HepG2 (cell line): Measurements from ENCODE around the gene FAM53B. TPM values are rescaled to one million over a fixed set of nuclear protein-coding genes. Genes with fewer than 3 reads are reported as not detected.

Source experiments
- ARNT ChIP-seq: fragments of 450-650 bp; IDR thresholded peaks from 2 replicates; pipeline ENCODE4 v1.6.1; 2017
- CEBPG ChIP-seq: IDR thresholded peaks from 2 replicates; pipeline ENCODE4 v1.6.1; 2016
- FOXA1 ChIP-seq, 2 experiments: fragments of 450-650 bp in 1 of 2; sonication (generic) in 1 of 2; formaldehyde crosslinking in 1 of 2; IDR thresholded peaks; 2 replicates each; pipeline versions ENCODE4 v1.4.0 to v1.6.1; 2016 to 2020; ENCODE audit warnings: missing genetic modification reagents in 1 of 2
- HNF4G ChIP-seq, 2 experiments: sonication (generic) in 1 of 2; formaldehyde crosslinking in 1 of 2; IDR thresholded peaks; 2 replicates each; pipeline versions ENCODE4 v1.4.0 to v1.6.1; 2011 to 2020; ENCODE audit warnings: borderline replicate concordance in 2 of 2, low read depth in 2 of 2, mild to moderate bottlenecking in 2 of 2, low read length in 1 of 2, missing genetic modification reagents in 1 of 2, moderate library complexity in 1 of 2
- KAT7 ChIP-seq: IDR thresholded peaks from 2 replicates; pipeline ENCODE4 v1.6.1; 2018; ENCODE audit warnings: borderline replicate concordance, missing compliant biosample characterization
- KDM1A ChIP-seq: IDR thresholded peaks from 2 replicates; pipeline ENCODE4 v1.6.1; 2016; ENCODE audit warnings: missing compliant biosample characterization
- MAZ ChIP-seq, 2 experiments: sonication (generic) in 1 of 2; formaldehyde crosslinking in 1 of 2; IDR thresholded peaks; 2 replicates each; pipeline versions ENCODE4 v1.5.0 to v1.6.1; 2012 to 2020; ENCODE audit warnings: low read depth in 2 of 2, mild to moderate bottlenecking in 2 of 2, borderline replicate concordance in 1 of 2, improper control_type of control experiment in 1 of 2, low read length in 1 of 2, missing genetic modification reagents in 1 of 2, moderate library complexity in 1 of 2
- MTA1 ChIP-seq: sonication (generic); formaldehyde crosslinking; IDR thresholded peaks from 2 replicates; pipeline ENCODE4 v1.4.0; 2020; ENCODE audit warnings: missing genetic modification reagents, mild to moderate bottlenecking, borderline replicate concordance
- NR2F1 ChIP-seq, 2 experiments: fragments of 450-650 bp in 1 of 2; formaldehyde crosslinking in 1 of 2; IDR thresholded peaks; 2 replicates each; pipeline versions ENCODE4 v1.5.0 to v1.6.1; 2016 to 2020; ENCODE audit warnings: mild to moderate bottlenecking in 1 of 2, missing compliant biosample characterization in 1 of 2, missing genetic modification reagents in 1 of 2, moderate library complexity in 1 of 2
- NR2F6 ChIP-seq, 2 experiments: IDR thresholded peaks; 2 replicates each; pipeline ENCODE4 v1.6.1; 2016; ENCODE audit warnings: antibody characterized with exemption in 1 of 2, mild to moderate bottlenecking in 1 of 2
- PITX1 ChIP-seq: sonication (generic); formaldehyde crosslinking; IDR thresholded peaks from 2 replicates; pipeline ENCODE4 v1.5.1; 2020; ENCODE audit warnings: mild to moderate bottlenecking, missing genetic modification reagents
- POLR2G ChIP-seq: fragments of 200-400 bp; formaldehyde crosslinking; IDR thresholded peaks from 2 replicates; pipeline ENCODE4 v1.6.1; 2018; ENCODE audit warnings: mild to moderate bottlenecking, low read depth, low read length, moderate library complexity
- RBFOX2 ChIP-seq: fragments of 200-400 bp; formaldehyde crosslinking; IDR thresholded peaks from 2 replicates; pipeline ENCODE4 v1.6.1; 2017; ENCODE audit warnings: low read depth, mild to moderate bottlenecking, low read length
- RXRA ChIP-seq: sonication (generic); formaldehyde crosslinking; IDR thresholded peaks from 2 replicates; pipeline ENCODE4 v1.5.1; 2020; ENCODE audit warnings: missing genetic modification reagents
- RXRB ChIP-seq: IDR thresholded peaks from 2 replicates; pipeline ENCODE4 v1.6.1; 2016; ENCODE audit warnings: borderline replicate concordance, missing genetic modification reagents, missing compliant biosample characterization
- SOX5 ChIP-seq: IDR thresholded peaks from 2 replicates; pipeline ENCODE4 v1.6.1; 2016; ENCODE audit warnings: borderline replicate concordance
- SOX6 ChIP-seq, 2 experiments: fragments of 450-650 bp in 1 of 2; sonication (generic) in 1 of 2; formaldehyde crosslinking in 1 of 2; IDR thresholded peaks; 2 replicates each; pipeline versions ENCODE4 v1.4.0 to v1.6.1; 2017 to 2020; ENCODE audit warnings: antibody characterized with exemption in 1 of 2, mild to moderate bottlenecking in 1 of 2, missing genetic modification reagents in 1 of 2
- ZFX ChIP-seq: sonication (generic); formaldehyde crosslinking; IDR thresholded peaks from 2 replicates; pipeline ENCODE4 v1.4.0; 2020; ENCODE audit warnings: mild to moderate bottlenecking, low read depth, missing genetic modification reagents, moderate library complexity
- ZGPAT ChIP-seq: IDR thresholded peaks from 2 replicates; pipeline ENCODE4 v1.6.1; 2016; ENCODE audit warnings: mild to moderate bottlenecking
- ZMAT3 ChIP-seq: sonication (generic); formaldehyde crosslinking; conservative IDR thresholded peaks from 2 replicates; pipeline ENCODE4 v1.7.0; 2021; ENCODE audit warnings: missing genetic modification reagents
- ZNF121 ChIP-seq: sonication (generic); formaldehyde crosslinking; IDR thresholded peaks from 2 replicates; pipeline ENCODE4 v1.5.0; 2020; ENCODE audit warnings: mild to moderate bottlenecking, missing genetic modification reagents
- ZNF343 ChIP-seq: sonication (generic); formaldehyde crosslinking; IDR thresholded peaks from 2 replicates; pipeline ENCODE4 v1.4.0; 2020; ENCODE audit warnings: mild to moderate bottlenecking, missing genetic modification reagents
- ZNF543 ChIP-seq: sonication (generic); formaldehyde crosslinking; IDR thresholded peaks from 2 replicates; pipeline ENCODE4 v1.4.0; 2020; ENCODE audit warnings: mild to moderate bottlenecking, missing genetic modification reagents
- ZNF564 ChIP-seq: sonication (generic); formaldehyde crosslinking; IDR thresholded peaks from 2 replicates; pipeline ENCODE4 v1.8.1; 2023; ENCODE audit warnings: mild to moderate bottlenecking, missing genetic modification reagents
- ZNF589 ChIP-seq: sonication (generic); formaldehyde crosslinking; conservative IDR thresholded peaks from 2 replicates; pipeline ENCODE4 v1.8.0; 2022; ENCODE audit warnings: mild to moderate bottlenecking, moderate library complexity, missing genetic modification reagents
- ZNF788 ChIP-seq: sonication (generic); formaldehyde crosslinking; IDR thresholded peaks from 2 replicates; pipeline ENCODE4 v1.5.0; 2020; ENCODE audit warnings: mild to moderate bottlenecking, missing genetic modification reagents, borderline replicate concordance
- polyA plus RNA-seq, 8 experiments: library from polyadenylated mRNA; depleted of rRNA in 3 of 8; stranded (reverse) in 7 of 8; unstranded in 1 of 8; fragments of >200 nt; fragmentation: Illumina TruSeq in 4 of 8; extraction: Trizol in 4 of 8; gene quantifications; 2 replicates each; pipeline versions ENCODE4 v1.2.1 to v1.2.3, GENCODE V29; 2011 to 2016; ENCODE audit warnings: low read depth in 4 of 8, missing spikeins in 1 of 8, mixed read lengths in 1 of 8; ENCODE audit not compliant: insufficient read depth in 1 of 8
- total RNA-seq, 5 experiments: library from RNA; depleted of rRNA; stranded (reverse); fragments of >200 nt; fragmentation: Illumina TruSeq; extraction: Trizol; gene quantifications; 2 replicates each; pipeline ENCODE4 v1.2.3, GENCODE V29; 2016; ENCODE audit warnings: low read depth in 1 of 5

The FAM53B gene
- total and polyA plus RNA-seq, 2 of the 13 experiments (the other 11 are each of a cell fraction or from before 2014, with no cell fraction given): 6.4 to 19.3 TPM

- no peak for TF ChIP-seq SOX6 (IDR thresholded peaks at IDR 0.05)
- TF ChIP-seq SOX6 (CRISPR knock-in tag; IDR thresholded peaks at IDR 0.05): peak; percentile 45
- peak; percentile 27 to 53; a peak in 1 of 4 replicates for TF ChIP-seq NR2F1 (CRISPR knock-in tag; IDR thresholded peaks at IDR 0.05)
- no peak for TF ChIP-seq FOXA1 (IDR thresholded peaks at IDR 0.05)
- 0 out of 2 replicates have a peak, but pooled peaks have one; percentile 45 for TF ChIP-seq FOXA1 (CRISPR knock-in tag; IDR thresholded peaks at IDR 0.05)
- TF ChIP-seq ZMAT3: 0 out of 2 replicates have a peak, but pooled peaks have one; percentile 33
- TF ChIP-seq HNF4G (IDR thresholded peaks at IDR 0.05; ENCODE audit: borderline replicate concordance, low read depth, low read length): 0 out of 2 replicates have a peak, but pooled peaks have one; percentile 3
- no peak for TF ChIP-seq HNF4G (CRISPR knock-in tag; IDR thresholded peaks at IDR 0.05; ENCODE audit: borderline replicate concordance, low read depth)
- peak; percentile 32; the same call in 1 of the 2 replicates for TF ChIP-seq CEBPG (CRISPR knock-in tag)
- 0 out of 2 replicates have a peak, but pooled peaks have one; percentile 52 for TF ChIP-seq NR2F6 (IDR thresholded peaks at IDR 0.05)
- peak; percentile 61 for TF ChIP-seq NR2F6 (CRISPR knock-in tag; IDR thresholded peaks at IDR 0.05)
- TF ChIP-seq MTA1 (CRISPR knock-in tag): peak; percentile 23; the same call in 1 of the 2 replicates
- no peak for TF ChIP-seq ZNF589 (CRISPR knock-in tag)
- TF ChIP-seq ZNF343 (CRISPR knock-in tag): no peak
- peak; percentile 17; the same call in 1 of the 2 replicates for TF ChIP-seq SOX5 (CRISPR knock-in tag)
- peak; percentile 27; the same call in 1 of the 2 replicates for TF ChIP-seq MAZ (IDR thresholded peaks at IDR 0.05; ENCODE audit: borderline replicate concordance, low read depth, low read length)
- peak; percentile 36; the same call in 1 of the 2 replicates for TF ChIP-seq MAZ (CRISPR knock-in tag; IDR thresholded peaks at IDR 0.05; ENCODE audit: low read depth)
- TF ChIP-seq ZNF564 (CRISPR knock-in tag): peak; percentile 44; the same call in 1 of the 2 replicates
- peak; percentile 62; the same call in 1 of the 2 replicates for TF ChIP-seq ZFX
- no peak for TF ChIP-seq KDM1A (CRISPR knock-in tag)
- peak; percentile 37; the same call in 1 of the 2 replicates for TF ChIP-seq RXRB
- TF ChIP-seq ZNF788 (CRISPR knock-in tag): 0 out of 2 replicates have a peak, but pooled peaks have one; percentile 26
- peak; percentile 35; the same call in 1 of the 2 replicates for TF ChIP-seq ZNF121 (CRISPR knock-in tag)
- 0 out of 2 replicates have a peak, but pooled peaks have one; percentile 24 for TF ChIP-seq ZGPAT (CRISPR knock-in tag)
- TF ChIP-seq PITX1: peak; percentile 41; the same call in 1 of the 2 replicates
- peak; percentile 42; the same call in 1 of the 2 replicates for TF ChIP-seq RBFOX2
- TF ChIP-seq KAT7: 0 out of 2 replicates have a peak, but pooled peaks have one; percentile 30
- peak; percentile 45; the same call in 1 of the 2 replicates for TF ChIP-seq RXRA
- TF ChIP-seq POLR2G: peak; percentile 64
- TF ChIP-seq ZNF543 (CRISPR knock-in tag): 0 out of 2 replicates have a peak, but pooled peaks have one; percentile 42
- no peak for TF ChIP-seq ARNT
Observed at GRCh38 chr10:124589491-124590041, 154.6 kb downstream of the FAM53B start (continued).
